Colonic mucosa (tissue), 4 donors: ENCODE data around the gene ZNF678. TPM values are rescaled to one million over a fixed set of nuclear protein-coding genes. Genes with fewer than 3 reads are reported as not detected.

Experiments used
- DNase-seq: peaks from one replicate; pipeline ENCODE4 v3.0.0-alpha.2; 2020
- H3K27ac ChIP-seq: fragments of 200-600 bp; one replicate; pipeline ENCODE4 v1.8.0; 2021
- H3K27me3 ChIP-seq: fragments of 200-600 bp; one replicate; pipeline ENCODE4 v1.8.0; 2021
- H3K36me3 ChIP-seq: fragments of 200-600 bp; one replicate; pipeline ENCODE4 v1.8.0; 2021
- H3K4me1 ChIP-seq: fragments of 200-600 bp; one replicate; pipeline ENCODE4 v1.8.0; 2021; ENCODE audit warnings: mild to moderate bottlenecking
- H3K4me3 ChIP-seq: fragments of 200-600 bp; one replicate; pipeline ENCODE4 v1.8.0; 2021
- H3K9ac ChIP-seq, 2 donors: one replicate each; pipeline ENCODE4 v1.7.0; 2013; ENCODE audit warnings: control low read depth in 2 of 2, low read depth in 2 of 2, low read length in 2 of 2
- H3K9me3 ChIP-seq: fragments of 200-600 bp; one replicate; pipeline ENCODE4 v1.8.0; 2021
- CTCF ChIP-seq: fragments of 200-600 bp; IDR thresholded peaks from one replicate; pipeline ENCODE4 v1.8.0; 2022; ENCODE audit warnings: antibody characterized with exemption, mild to moderate bottlenecking
- intact Hi-C: fragments of 100-400 bp; cut with DNase I; formaldehyde crosslinking; loops from one replicate; pipeline ENCODE4 v1.14.1; 2022
- total RNA-seq, 2 donors: library from RNA; stranded (reverse); fragmentation: NEBNext Ultra II Directional in 1 of 2; extraction: Animal tissue kit (Norgen Biotek cat#: 25700) in 1 of 2; gene quantifications; one replicate each; pipeline ENCODE4 v1.2.1, GENCODE V29; 2021
- donor health status: healthy.
- donor health status: DM: no; HTN: no; CAD: no.
- donor health status: DM: no; HTN: no; CAD: no.

The ZNF678 gene
- total RNA-seq, 2 donors from 2014 or later, result 7.4 to 10.4 TPM

GRCh38 chr1:227557962-227558725 lies 5.2 kb upstream of the ZNF678 start:
- Histone ChIP-seq H3K9me3 (no peaks in the 10 kb centered on the region), H3K36me3 (no peaks in the 10 kb centered on the region), H3K9ac (no peak overlapping the region), H3K27me3 (peaks cover 4% of the 10 kb centered on the region), H3K4me3 (no peak overlapping the region), H3K4me1 (no peaks in the 10 kb centered on the region), H3K27ac (no peak overlapping the region)
- DNase-seq, result no peak
- TF ChIP-seq CTCF, result no peak
- intact Hi-C loops, result no loop called here

- peaks cover 4% of the 10 kb centered on the region for H3K27me3 ChIP-seq
- H3K4me1 ChIP-seq, result no peaks in the 10 kb centered on the region
- no peak overlapping the region for H3K9ac ChIP-seq
- H3K9me3 ChIP-seq, result no peaks in the 10 kb centered on the region
- no peaks in the 10 kb centered on the region for H3K36me3 ChIP-seq
- intact Hi-C loops, result no loop called here
- no peak for DNase-seq
- H3K27ac ChIP-seq, result no peak overlapping the region
- H3K4me3 ChIP-seq, result no peak overlapping the region
- TF ChIP-seq CTCF, result no peak
Measured at GRCh38 chr1:227558732-227559262, 4.6 kb upstream of the ZNF678 start.

GRCh38 chr1:227559499-227559898 lies 3.9 kb upstream of the ZNF678 start:
- DNase-seq, result no peak
- no peak overlapping the region for H3K27ac ChIP-seq
- no peaks in the 10 kb centered on the region for H3K36me3 ChIP-seq
- intact Hi-C loops, result no loop called here
- H3K9me3 ChIP-seq, result no peaks in the 10 kb centered on the region
- H3K9ac ChIP-seq, result no peak overlapping the region
- no peak for TF ChIP-seq CTCF
- peaks cover 4% of the 10 kb centered on the region for H3K27me3 ChIP-seq
- no peaks in the 10 kb centered on the region for H3K4me1 ChIP-seq
- H3K4me3 ChIP-seq, result no peak overlapping the region

- intact Hi-C loops, result loop anchor here (10.0 kb wide), 1 partner anchor 175 kb away; the partner anchor contains the start of genes JMJD4 and SNAP47
Measured at GRCh38 chr1:227559926-227560325, 3.4 kb upstream of the ZNF678 start.

More at GRCh38 chr1:227559926-227560325, 3.4 kb upstream of the ZNF678 start:
- Histone ChIP-seq H3K27me3 (peaks cover 4% of the 10 kb centered on the region), H3K27ac (no peak overlapping the region), H3K4me3 (no peak overlapping the region), H3K4me1 (no peaks in the 10 kb centered on the region), H3K36me3 (no peaks in the 10 kb centered on the region), H3K9me3 (no peaks in the 10 kb centered on the region), H3K9ac (no peak overlapping the region)
- TF ChIP-seq CTCF, result no peak
- DNase-seq, result no peak
